HG03045 (cell line): ENCODE results near the gene CCDC18.

Source experiments
- ATAC-seq: cut with Tn5 transposase; IDR thresholded peaks from one replicate; pipeline ENCODE4 v1.9.1; 2021; ENCODE audit warnings: mild to moderate bottlenecking, moderate library complexity; ENCODE audit not compliant: unreplicated experiment

CCDC18 gene

GRCh38 chr1:93296555-93297154 lies 116.1 kb downstream of the CCDC18 start:
- no peak for ATAC-seq

DNA sequence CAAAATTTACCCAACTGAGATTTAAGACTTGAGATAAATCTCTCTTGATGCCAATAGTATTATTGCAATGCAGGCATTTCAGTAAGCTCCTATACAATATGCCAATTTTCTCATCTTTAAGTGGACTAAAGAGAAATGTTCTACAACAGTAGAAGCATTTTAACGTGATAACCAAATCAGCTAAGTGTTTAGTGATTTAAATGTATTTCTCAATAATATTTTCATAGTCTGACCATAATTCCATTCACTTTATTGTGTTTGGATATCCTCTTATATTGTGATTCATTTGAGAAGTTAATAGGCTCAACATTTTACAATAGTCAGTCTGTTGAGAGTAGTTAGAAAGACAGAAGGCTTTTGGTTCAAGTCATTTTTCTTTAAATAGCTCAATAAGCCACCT lies 120.6 kb downstream of the CCDC18 start:
- ATAC-seq, result no peak

DNA sequence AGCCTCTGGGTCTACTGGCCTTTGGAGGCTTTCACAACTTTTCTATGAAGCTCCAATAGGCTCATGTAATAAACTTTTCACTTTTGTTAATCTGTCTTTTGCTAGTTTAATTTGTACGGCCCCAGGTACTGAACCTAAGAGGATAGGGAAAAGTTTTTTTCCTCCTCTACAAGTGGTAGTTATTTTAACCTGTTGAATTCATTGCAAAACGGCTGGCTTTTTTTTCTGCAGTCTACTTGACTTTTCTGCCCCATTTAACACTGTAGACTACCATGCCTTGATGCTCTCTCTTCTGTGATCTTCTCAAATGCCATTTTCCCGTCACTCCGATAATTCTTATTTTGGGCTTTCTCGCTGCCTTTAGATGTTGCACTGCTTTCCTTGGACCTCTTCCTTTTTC lies 121.6 kb downstream of the CCDC18 start:
- no peak for ATAC-seq

GRCh38 chr1:93304716-93305138 lies 124.2 kb downstream of the CCDC18 start:
- ATAC-seq, result no peak

- no peak for ATAC-seq
Observed at GRCh38 chr1:93306920-93307319, 126.4 kb downstream of the CCDC18 start.

DNA sequence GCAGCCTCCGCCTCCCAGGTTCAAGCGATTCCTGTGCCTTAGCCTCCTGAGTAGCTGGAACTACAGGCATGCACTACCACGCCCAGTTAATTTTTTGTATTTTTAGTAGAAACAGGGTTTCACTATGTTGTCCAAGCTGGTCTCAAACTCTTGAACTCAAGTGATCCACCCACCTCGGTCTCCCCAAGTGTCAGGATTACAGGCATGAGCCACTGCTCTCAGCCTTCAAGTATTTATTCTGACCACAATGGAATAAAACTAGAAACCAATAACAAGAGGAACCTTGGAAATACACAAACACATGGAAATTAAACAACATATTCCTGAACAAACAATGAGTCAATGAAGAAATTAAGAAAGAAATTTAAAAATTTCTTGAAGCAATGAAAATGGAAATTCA lies 132.5 kb downstream of the CCDC18 start:
- no peak for ATAC-seq

- ATAC-seq, result no peak
Observed at GRCh38 chr1:93317207-93317606, 136.7 kb downstream of the CCDC18 start.

DNA sequence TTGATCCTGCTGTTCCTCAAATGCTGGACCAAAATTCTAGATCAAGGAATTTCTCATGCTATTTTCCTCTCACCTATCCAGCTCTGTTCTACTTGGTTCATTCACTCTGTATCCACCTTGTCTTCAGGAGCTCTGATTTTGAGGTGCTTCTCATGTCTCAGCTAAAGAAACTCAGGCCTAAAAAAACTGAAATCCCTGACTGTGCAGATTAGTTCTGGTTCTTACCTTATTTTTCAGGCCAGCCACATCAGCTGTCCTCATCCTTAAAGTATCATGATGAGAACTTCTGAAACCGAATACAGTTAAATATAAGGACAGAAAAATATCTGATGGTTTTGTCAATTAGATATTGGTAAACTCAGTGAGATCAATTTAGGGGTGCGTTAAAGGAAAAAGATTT lies 137.4 kb downstream of the CCDC18 start:
- no peak for ATAC-seq

DNA sequence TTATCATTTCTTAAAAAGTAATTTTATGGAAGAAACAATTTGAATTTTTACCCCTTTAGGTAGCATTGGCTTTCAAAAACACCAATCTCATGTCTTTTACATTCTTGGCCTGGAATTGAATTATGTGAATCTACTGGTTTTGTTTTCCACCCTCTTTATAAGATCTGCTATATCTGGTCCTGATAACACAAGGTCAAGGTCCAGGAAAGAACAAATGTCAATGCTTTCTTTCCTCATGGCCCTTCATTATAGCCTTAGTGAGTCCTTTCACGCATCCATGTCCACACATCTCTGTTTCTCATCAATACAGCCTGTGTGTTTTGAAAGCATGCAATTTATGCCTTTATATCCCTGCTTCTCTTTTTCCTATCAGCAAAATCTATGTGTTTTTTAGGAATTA lies 141.2 kb downstream of the CCDC18 start:
- no peak for ATAC-seq

- ATAC-seq, result no peak
Observed at GRCh38 chr1:93322349-93322748, 141.8 kb downstream of the CCDC18 start.

DNA sequence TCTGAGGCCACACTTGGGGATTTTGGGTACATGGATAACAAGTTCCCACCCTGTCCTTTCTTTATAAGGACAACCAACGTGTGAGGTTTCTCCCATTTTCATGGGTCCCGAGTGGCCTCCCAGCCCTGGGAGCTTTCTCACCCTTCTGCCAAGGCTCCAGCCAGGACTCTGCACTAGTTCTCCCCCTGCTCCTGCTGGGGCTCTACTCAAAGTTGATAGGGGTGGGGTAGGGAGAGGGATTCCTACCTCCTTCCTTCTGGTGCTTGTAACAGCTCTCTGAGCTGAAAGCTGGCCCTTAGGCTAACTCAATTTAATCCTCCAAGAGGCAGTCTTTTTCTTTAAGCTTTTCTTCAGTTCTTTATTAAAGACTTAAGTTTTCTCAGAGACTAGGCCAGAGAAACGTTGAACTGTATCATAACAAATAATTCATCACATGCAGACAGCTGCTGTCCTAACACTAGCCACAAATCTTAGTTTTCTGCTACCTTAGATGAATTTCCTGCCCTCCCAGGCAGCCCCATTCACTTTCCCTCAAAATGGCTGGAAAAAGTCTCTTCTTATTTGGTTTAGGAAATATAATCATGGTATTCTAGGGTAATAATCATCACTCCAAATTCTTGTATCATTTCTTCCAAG lies 142.8 kb downstream of the CCDC18 start:
- ATAC-seq, result no peak

- no peak for ATAC-seq
Observed at GRCh38 chr1:93324486-93325464, 144.3 kb downstream of the CCDC18 start.
